ENCODE data around the gene PTPN9. TPM values are rescaled to one million over a fixed set of nuclear protein-coding genes. Genes with fewer than 3 reads are reported as not detected.
A peak's percentile ranks its signal among the peaks of the same experiment; 100 is the strongest.
"Not testable (repeated sequence)": the region's sequence is repeated elsewhere in the genome, so short reads cannot be mapped to it uniquely, and the experiment has no call there.

The PTPN9 gene
- total and polyA plus RNA-seq, 2 donors, result 22.6 to 26.6 TPM

- H3K4me1 ChIP-seq (ENCODE audit: insufficient read depth); H3K27ac ChIP-seq (ENCODE audit: low read depth); H3K36me3 ChIP-seq (ENCODE audit: insufficient read depth); H3K4me3 ChIP-seq (ENCODE audit: low read depth, low read length); DNase-seq (ENCODE audit: extremely low spot score): not testable (repeated sequence)
- WGBS, result 95% methylated on average over 5 of the region's 5 CpGs
These were observed 102.0 kb downstream of the PTPN9 start for GRCh38 chr15:75477094-75477493.

- no peak for DNase-seq (ENCODE audit: extremely low spot score)
- WGBS, result 83% methylated on average over 2 of the region's 2 CpGs
- Histone ChIP-seq H3K4me1 (ENCODE audit: insufficient read depth) (no peaks in the 10 kb centered on the region), H3K36me3 (ENCODE audit: insufficient read depth) (peaks cover 7% of the 10 kb centered on the region), H3K4me3 (ENCODE audit: low read depth, low read length) (no peak overlapping the region), H3K27ac (ENCODE audit: low read depth) (no peak overlapping the region)
These were observed 110.1 kb downstream of the PTPN9 start for GRCh38 chr15:75468913-75469598.

GRCh38 chr15:75460646-75461045, 118.5 kb downstream of the PTPN9 start:
- no peak for DNase-seq (ENCODE audit: extremely low spot score)
- Histone ChIP-seq H3K4me1 (ENCODE audit: insufficient read depth) (no peaks in the 10 kb centered on the region), H3K36me3 (ENCODE audit: insufficient read depth) (no peaks in the 10 kb centered on the region), H3K4me3 (ENCODE audit: low read depth, low read length) (no peak overlapping the region), H3K27ac (ENCODE audit: low read depth) (no peak overlapping the region)
- WGBS, result 93% methylated on average over 4 of the region's 4 CpGs

GRCh38 chr15:75459581-75459980, 119.5 kb downstream of the PTPN9 start:
- Histone ChIP-seq H3K4me1 (ENCODE audit: insufficient read depth) (no peaks in the 10 kb centered on the region), H3K36me3 (ENCODE audit: insufficient read depth) (no peaks in the 10 kb centered on the region), H3K27ac (ENCODE audit: low read depth) (no peak overlapping the region), H3K4me3 (ENCODE audit: low read depth, low read length) (no peak overlapping the region)
- no peak for DNase-seq (ENCODE audit: extremely low spot score)
- 48% methylated on average over 1 of the region's 1 CpG for WGBS

- no peak for DNase-seq (ENCODE audit: extremely low spot score)
- H3K4me1 ChIP-seq (ENCODE audit: insufficient read depth), result no peaks in the 10 kb centered on the region
- H3K27ac ChIP-seq (ENCODE audit: low read depth), result no peak overlapping the region
- H3K36me3 ChIP-seq (ENCODE audit: insufficient read depth), result no peaks in the 10 kb centered on the region
- no peak overlapping the region for H3K4me3 ChIP-seq (ENCODE audit: low read depth, low read length)
- WGBS, result 45% methylated on average over 6 of the region's 6 CpGs
These were observed 122.4 kb downstream of the PTPN9 start for GRCh38 chr15:75456710-75457109.

- 2% methylated on average over 24 of the region's 24 CpGs for WGBS
- Histone ChIP-seq H3K4me3 (ENCODE audit: low read depth, low read length) (peak overlapping the region; percentile 90), H3K4me1 (ENCODE audit: insufficient read depth) (no peaks in the 10 kb centered on the region), H3K27ac (ENCODE audit: low read depth) (no peak overlapping the region), H3K36me3 (ENCODE audit: insufficient read depth) (no peaks in the 10 kb centered on the region)
- no peak for DNase-seq (ENCODE audit: extremely low spot score)
These were observed 123.1 kb downstream of the PTPN9 start for GRCh38 chr15:75455982-75456531.

- Histone ChIP-seq H3K4me1 (ENCODE audit: insufficient read depth) (no peaks in the 10 kb centered on the region), H3K27ac (ENCODE audit: low read depth) (peak overlapping the region; percentile 86), H3K4me3 (ENCODE audit: low read depth, low read length) (peak overlapping the region; percentile 90), H3K36me3 (ENCODE audit: insufficient read depth) (no peaks in the 10 kb centered on the region)
- under 1% methylated on average over 48 of the region's 48 CpGs for WGBS
- peak; percentile 76 for DNase-seq (ENCODE audit: extremely low spot score)
These were observed 123.6 kb downstream of the PTPN9 start for GRCh38 chr15:75455424-75455981.

GRCh38 chr15:75454471-75455378, 124.4 kb downstream of the PTPN9 start:
- peak; percentile 1 for DNase-seq (ENCODE audit: extremely low spot score)
- H3K4me3 ChIP-seq (ENCODE audit: low read depth, low read length), result peak overlapping the region; percentile 90
- WGBS, result 1% methylated on average over 116 of the region's 116 CpGs

GRCh38 chr15:75453703-75454470, 125.2 kb downstream of the PTPN9 start:
- peak; percentile 100 for DNase-seq (ENCODE audit: extremely low spot score)
- WGBS, result under 1% methylated on average over 57 of the region's 57 CpGs
- Histone ChIP-seq H3K4me3 (ENCODE audit: low read depth, low read length) (peak overlapping the region; percentile 90), H3K27ac (ENCODE audit: low read depth) (peak overlapping the region; percentile 95), H3K4me1 (ENCODE audit: insufficient read depth) (no peaks in the 10 kb centered on the region), H3K36me3 (ENCODE audit: insufficient read depth) (no peaks in the 10 kb centered on the region)

More at GRCh38 chr15:75454471-75455378, 124.4 kb downstream of the PTPN9 start:
- no peaks in the 10 kb centered on the region for H3K4me1 ChIP-seq (ENCODE audit: insufficient read depth)
- H3K27ac ChIP-seq (ENCODE audit: low read depth), result peak overlapping the region; percentile 86
- no peaks in the 10 kb centered on the region for H3K36me3 ChIP-seq (ENCODE audit: insufficient read depth)

- peak; percentile 10 for DNase-seq (ENCODE audit: extremely low spot score)
- no peaks in the 10 kb centered on the region for H3K36me3 ChIP-seq (ENCODE audit: insufficient read depth)
- peak overlapping the region; percentile 55 for H3K4me3 ChIP-seq (ENCODE audit: low read depth, low read length)
- under 1% methylated on average over 38 of the region's 38 CpGs for WGBS
- no peaks in the 10 kb centered on the region for H3K4me1 ChIP-seq (ENCODE audit: insufficient read depth)
- H3K27ac ChIP-seq (ENCODE audit: low read depth), result peak overlapping the region; percentile 95
These were observed 126.0 kb downstream of the PTPN9 start for GRCh38 chr15:75452865-75453702.

GRCh38 chr15:75452364-75452864, 126.7 kb downstream of the PTPN9 start:
- H3K36me3 ChIP-seq (ENCODE audit: insufficient read depth), result no peaks in the 10 kb centered on the region
- no peaks in the 10 kb centered on the region for H3K4me1 ChIP-seq (ENCODE audit: insufficient read depth)
- peak overlapping the region; percentile 95 for H3K27ac ChIP-seq (ENCODE audit: low read depth)
- peak overlapping the region; percentile 55 for H3K4me3 ChIP-seq (ENCODE audit: low read depth, low read length)
- DNase-seq (ENCODE audit: extremely low spot score), result peak; percentile 69
- under 1% methylated on average over 16 of the region's 16 CpGs for WGBS

- under 1% methylated on average over 39 of the region's 39 CpGs for WGBS
- Histone ChIP-seq H3K4me1 (ENCODE audit: insufficient read depth) (no peaks in the 10 kb centered on the region), H3K36me3 (ENCODE audit: insufficient read depth) (no peaks in the 10 kb centered on the region), H3K27ac (ENCODE audit: low read depth) (peak within 1 kb of the TSS; percentile 99), H3K4me3 (ENCODE audit: low read depth, low read length) (peak within 1 kb of the TSS; percentile 87)
- DNase-seq (ENCODE audit: extremely low spot score), result peak; percentile 100
These were observed 127.3 kb downstream of the PTPN9 start, which contains the start of gene SIN3A for GRCh38 chr15:75451674-75452363. Gene SIN3A (minus strand): TSS chr15:75451690. CDS start chr15:75430375, 21,315 bp downstream.

Data from urinary bladder (tissue), 4 donors.